HEK293 (cell line): ENCODE results near the gene VEGFB.

Experiments used
- GLIS1 ChIP-seq: fragments of 450-650 bp; formaldehyde crosslinking; IDR thresholded peaks from 2 replicates; pipeline ENCODE4 v1.5.1; 2016; ENCODE audit warnings: missing biosample characterization, missing genetic modification characterization
- HOXA7 ChIP-seq: sonication (generic); formaldehyde crosslinking; IDR thresholded peaks from 2 replicates; pipeline ENCODE4 v1.8.1; 2022; ENCODE audit warnings: missing genetic modification reagents, borderline replicate concordance
- KLF1 ChIP-seq: fragments of 450-650 bp; formaldehyde crosslinking; IDR thresholded peaks from 2 replicates; pipeline ENCODE4 v1.5.1; 2016; ENCODE audit warnings: missing biosample characterization, missing genetic modification characterization
- KLF9 ChIP-seq: fragments of 450-650 bp; formaldehyde crosslinking; IDR thresholded peaks from 2 replicates; pipeline ENCODE4 v1.5.1; 2016; ENCODE audit warnings: missing biosample characterization, missing genetic modification characterization, low read depth
- PATZ1 ChIP-seq: fragments of 450-650 bp; formaldehyde crosslinking; IDR thresholded peaks from 2 replicates; pipeline ENCODE4 v1.5.1; 2016; ENCODE audit warnings: missing biosample characterization, missing genetic modification characterization
- SCRT2 ChIP-seq: fragments of 450-650 bp; formaldehyde crosslinking; IDR thresholded peaks from 2 replicates; pipeline ENCODE4 v1.5.1; 2016; ENCODE audit warnings: missing biosample characterization, missing genetic modification characterization
- SP2 ChIP-seq: fragments of 450-650 bp; formaldehyde crosslinking; IDR thresholded peaks from 2 replicates; pipeline ENCODE4 v1.5.1; 2016; ENCODE audit warnings: missing biosample characterization, missing genetic modification characterization
- SP7 ChIP-seq: fragments of 450-650 bp; formaldehyde crosslinking; IDR thresholded peaks from 2 replicates; pipeline ENCODE4 v1.5.1; 2016; ENCODE audit warnings: missing biosample characterization, missing genetic modification characterization
- ZBTB44 ChIP-seq: fragments of 450-650 bp; IDR thresholded peaks from 2 replicates; pipeline ENCODE4 v1.5.1; 2018; ENCODE audit warnings: missing biosample characterization, mild to moderate bottlenecking, missing genetic modification characterization
- ZBTB49 ChIP-seq: fragments of 450-650 bp; formaldehyde crosslinking; IDR thresholded peaks from 2 replicates; pipeline ENCODE4 v1.5.1; 2016; ENCODE audit warnings: missing biosample characterization, missing genetic modification characterization, low read depth
- ZBTB8A ChIP-seq: fragments of 450-650 bp; formaldehyde crosslinking; IDR thresholded peaks from 2 replicates; pipeline ENCODE4 v1.5.1; 2016; ENCODE audit warnings: missing biosample characterization, missing genetic modification characterization
- ZFHX2 ChIP-seq: fragments of 450-650 bp; formaldehyde crosslinking; conservative IDR thresholded peaks from 2 replicates; pipeline ENCODE4 v1.5.1; 2016; ENCODE audit warnings: missing biosample characterization, missing genetic modification characterization
- ZNF114 ChIP-seq: fragments of 450-650 bp; formaldehyde crosslinking; IDR thresholded peaks from 2 replicates; pipeline ENCODE4 v1.5.0; 2017; ENCODE audit warnings: missing biosample characterization, missing genetic modification characterization
- ZNF335 ChIP-seq: fragments of 450-650 bp; formaldehyde crosslinking; conservative IDR thresholded peaks from 2 replicates; pipeline ENCODE4 v1.5.1; 2016; ENCODE audit warnings: missing biosample characterization, missing genetic modification characterization
- ZNF341 ChIP-seq: fragments of 450-650 bp; formaldehyde crosslinking; IDR thresholded peaks from 2 replicates; pipeline ENCODE4; 2016; ENCODE audit warnings: low read depth, missing biosample characterization, missing genetic modification characterization
- ZNF366 ChIP-seq: fragments of 450-650 bp; formaldehyde crosslinking; conservative IDR thresholded peaks from 2 replicates; pipeline ENCODE4 v1.5.1; 2016; ENCODE audit warnings: missing biosample characterization, missing genetic modification characterization
- ZNF37A ChIP-seq: fragments of 450-650 bp; IDR thresholded peaks from 2 replicates; pipeline ENCODE4 v1.5.1; 2018; ENCODE audit warnings: missing biosample characterization, missing genetic modification characterization
- ZNF423 ChIP-seq: fragments of 450-650 bp; formaldehyde crosslinking; IDR thresholded peaks from 2 replicates; pipeline ENCODE4 v1.5.1; 2016; ENCODE audit warnings: missing biosample characterization, missing genetic modification characterization
- ZNF501 ChIP-seq: fragments of 450-650 bp; formaldehyde crosslinking; IDR thresholded peaks from 2 replicates; pipeline ENCODE4 v1.5.1; 2016; ENCODE audit warnings: missing biosample characterization, missing genetic modification characterization
- ZNF521 ChIP-seq: fragments of 450-650 bp; formaldehyde crosslinking; IDR thresholded peaks from 2 replicates; pipeline ENCODE4 v1.5.1; 2017; ENCODE audit warnings: missing biosample characterization, mild to moderate bottlenecking, missing genetic modification characterization
- ZNF596 ChIP-seq: fragments of 450-650 bp; IDR thresholded peaks from 2 replicates; pipeline ENCODE4 v1.5.0; 2018; ENCODE audit warnings: missing biosample characterization, mild to moderate bottlenecking, missing genetic modification characterization, moderate library complexity
- ZNF654 ChIP-seq: fragments of 450-650 bp; formaldehyde crosslinking; IDR thresholded peaks from 2 replicates; pipeline ENCODE4 v1.5.1; 2016; ENCODE audit warnings: low read depth, missing biosample characterization, missing genetic modification characterization
- ZNF837 ChIP-seq: fragments of 450-650 bp; formaldehyde crosslinking; IDR thresholded peaks from 2 replicates; pipeline ENCODE4 v1.5.1; 2016; ENCODE audit warnings: missing biosample characterization, missing genetic modification characterization
- ZSCAN30 ChIP-seq: fragments of 450-650 bp; IDR thresholded peaks from 2 replicates; pipeline ENCODE4 v1.5.1; 2018; ENCODE audit warnings: missing biosample characterization, mild to moderate bottlenecking, missing genetic modification characterization, moderate library complexity

VEGFB gene

GRCh38 chr11:64234647-64235379 is 429 bp downstream of the VEGFB start (continued):
- TF ChIP-seq ZNF37A (no peak), ZSCAN30 (tag by site-specific recombination) (0 out of 2 replicates have a peak, but pooled peaks have one; percentile 49), KLF1 (tag by site-specific recombination) (peak; percentile 84), ZNF335 (tag by site-specific recombination) (peak; percentile 57), SCRT2 (peak; percentile 93), ZBTB49 (tag by site-specific recombination) (no peak), ZBTB8A (tag by site-specific recombination) (peak; percentile 90), ZNF341 (no peak), ZFHX2 (peak; percentile 60), SP2 (tag by site-specific recombination) (0 out of 2 replicates have a peak, but pooled peaks have one; percentile 17), ZNF596 (tag by site-specific recombination) (no peak), ZNF521 (tag by site-specific recombination) (no peak), PATZ1 (tag by site-specific recombination) (0 out of 2 replicates have a peak, but pooled peaks have one; percentile 24), GLIS1 (peak; percentile 21; the same call in 1 of the 2 replicates), ZNF366 (tag by site-specific recombination) (no peak), SP7 (no peak), ZNF837 (tag by site-specific recombination) (no peak), HOXA7 (CRISPR knock-in tag) (no peak), ZNF654 (no peak), ZNF114 (tag by site-specific recombination) (no peak), ZNF501 (no peak), ZBTB44 (no peak), KLF9 (tag by site-specific recombination) (peak; percentile 45), ZNF423 (tag by site-specific recombination) (no peak)
